Sigmoid colon (tissue), 4 donors: ENCODE measurements around the gene TMEM182.

ENCODE experiments used
- CTCF ChIP-seq, 4 experiments: fragments of 450-650 bp in 3 of 4; fragments of 200-600 bp in 1 of 4; IDR thresholded peaks; one replicate each; pipeline ENCODE4 v1.5.1; 2016 to 2019; ENCODE audit warnings: antibody characterized with exemption in 4 of 4, mild to moderate bottlenecking in 3 of 4, moderate library complexity in 2 of 4
- POLR2AphosphoS5 ChIP-seq, 4 donors: sonication (generic); formaldehyde crosslinking; IDR thresholded peaks; one replicate each; pipeline ENCODE4 v1.6.1; 2017; ENCODE audit warnings: antibody characterized with exemption in 4 of 4

- TF ChIP-seq POLR2AphosphoS5 (IDR thresholded peaks at IDR 0.05) (no peak), CTCF (IDR thresholded peaks at IDR 0.05) (no peak)
Measured at GRCh38 chr2:102832789-102833188, 71.0 kb downstream of the TMEM182 start.
